GM19467 (cell line): Measurements from ENCODE around the gene ADIRF.
"Not testable (repeated sequence)": the region's sequence is repeated elsewhere in the genome, so short reads cannot be mapped to it uniquely, and the experiment has no call there.

ENCODE experiments used
- ATAC-seq: cut with Tn5 transposase; IDR thresholded peaks from one replicate; pipeline ENCODE4 v1.9.1; 2021; ENCODE audit warnings: mild to moderate bottlenecking, moderate library complexity; ENCODE audit not compliant: unreplicated experiment

Gene ADIRF

GRCh38 chr10:86976362-86977056 is 8.2 kb downstream of the ADIRF start:
- ATAC-seq, result no peak

DNA sequence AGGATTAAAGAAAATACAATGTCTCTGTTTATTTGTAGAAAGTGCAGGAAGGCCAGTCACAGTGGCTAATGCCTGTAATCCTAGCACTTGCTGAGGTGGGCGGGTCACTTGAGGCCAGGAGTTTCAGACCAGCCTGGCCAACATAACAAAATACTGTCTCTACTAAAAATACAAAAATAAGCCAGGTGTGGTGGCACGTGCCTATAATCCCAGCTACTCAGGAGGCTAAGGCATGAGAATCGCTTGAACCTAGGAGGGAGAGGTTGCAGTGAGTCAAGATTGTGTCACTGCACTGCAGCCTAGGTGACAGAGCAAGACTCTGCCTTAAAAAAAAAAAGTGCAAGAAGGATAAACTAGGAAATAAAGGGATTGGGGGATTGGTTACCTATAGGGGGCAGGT is 10.2 kb downstream of the ADIRF start:
- not testable (repeated sequence) for ATAC-seq

DNA sequence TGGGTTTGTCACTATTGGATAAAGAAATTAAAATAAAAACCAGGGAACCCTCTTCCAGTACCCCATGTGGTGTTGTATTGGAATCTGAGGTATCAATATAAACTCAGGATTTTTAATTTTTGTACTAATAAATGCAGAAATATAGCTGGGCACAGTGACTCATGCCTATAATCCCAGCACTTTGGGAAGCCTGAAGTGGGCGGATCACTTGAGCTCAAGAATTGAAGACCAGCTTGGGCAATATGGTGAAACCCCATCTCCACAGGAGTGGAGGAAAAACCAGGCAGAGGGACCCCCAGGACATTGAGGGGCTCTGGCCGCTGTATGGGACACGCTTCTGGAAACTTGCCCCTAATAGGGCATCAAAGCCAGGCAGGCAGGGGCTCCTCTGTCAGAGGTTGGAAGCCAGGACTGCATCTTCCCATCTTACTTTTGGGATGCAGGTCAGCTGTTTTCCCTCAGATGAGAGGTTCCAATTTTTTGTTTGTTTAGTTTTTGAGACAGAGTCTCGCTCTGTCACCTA is 11.1 kb downstream of the ADIRF start:
- no peak for ATAC-seq

GRCh38 chr10:86979977-86980448 is 11.7 kb downstream of the ADIRF start:
- no peak for ATAC-seq

- ATAC-seq, result not testable (repeated sequence)
Measured at GRCh38 chr10:86981020-86981419, 12.7 kb downstream of the ADIRF start.

GRCh38 chr10:86981716-86982115 is 13.4 kb downstream of the ADIRF start:
- no peak for ATAC-seq

GRCh38 chr10:86984498-86984897 is 16.2 kb downstream of the ADIRF start:
- ATAC-seq, result not testable (repeated sequence)

GRCh38 chr10:86988520-86988919 is 20.2 kb downstream of the ADIRF start:
- ATAC-seq, result no peak

DNA sequence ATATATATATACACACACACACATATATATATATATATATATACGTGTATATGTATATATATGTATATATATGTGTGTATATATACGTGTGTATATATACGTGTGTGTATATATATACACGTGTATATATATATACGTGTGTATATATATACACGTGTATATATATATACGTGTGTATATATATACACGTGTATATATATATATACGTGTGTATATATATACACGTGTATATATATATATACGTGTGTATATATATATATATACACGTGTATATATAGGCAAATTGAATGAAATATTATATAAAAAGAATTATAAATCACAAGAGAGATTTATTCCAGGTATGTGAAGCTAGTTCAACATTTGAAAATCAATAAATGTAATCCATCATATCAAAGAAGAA is 23.1 kb downstream of the ADIRF start:
- not testable (repeated sequence) for ATAC-seq

- no peak for ATAC-seq
Measured at GRCh38 chr10:86992456-86992855, 24.2 kb downstream of the ADIRF start.

DNA sequence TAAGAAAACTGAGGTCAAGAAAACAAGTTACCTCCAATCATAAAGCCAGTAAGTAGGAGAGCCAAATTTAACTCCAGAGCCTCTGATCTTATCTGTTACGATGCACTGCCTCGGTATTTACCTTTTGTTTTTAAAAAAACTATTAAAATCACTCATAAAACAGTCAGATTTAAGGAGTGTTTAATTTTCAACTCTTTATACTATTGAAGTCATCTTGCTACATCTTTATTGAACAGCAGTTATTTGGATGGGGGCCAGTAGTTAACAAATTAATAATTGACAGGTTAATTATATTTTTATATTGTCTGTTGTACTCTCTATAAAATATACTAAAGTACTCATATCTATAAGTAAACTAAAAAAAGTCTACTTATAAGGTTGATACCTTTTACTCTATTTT is 24.6 kb downstream of the ADIRF start:
- no peak for ATAC-seq

GRCh38 chr10:86999802-87000403 is 31.6 kb downstream of the ADIRF start:
- not testable (repeated sequence) for ATAC-seq

DNA sequence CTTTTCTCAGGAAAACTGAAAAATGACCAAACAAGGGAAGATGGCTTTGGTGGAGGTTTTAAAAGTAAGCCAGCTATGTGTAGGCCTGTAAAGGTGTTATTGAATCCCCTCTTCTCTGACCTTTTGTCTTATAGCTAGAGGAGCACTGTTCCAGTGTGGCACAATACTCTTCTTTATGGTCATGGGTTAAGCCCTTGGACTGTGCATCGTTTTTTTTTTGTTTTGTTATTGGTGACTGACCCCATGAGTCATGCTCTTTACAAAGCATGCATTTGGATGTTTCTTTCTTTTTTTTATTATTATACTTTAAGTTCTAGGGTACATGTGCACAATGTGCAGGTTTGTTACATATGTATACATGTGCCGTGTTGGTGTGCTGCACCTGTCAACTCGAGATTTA is 32.2 kb downstream of the ADIRF start:
- ATAC-seq, result no peak

GRCh38 chr10:87007124-87007523 is 38.8 kb downstream of the ADIRF start:
- not testable (repeated sequence) for ATAC-seq

DNA sequence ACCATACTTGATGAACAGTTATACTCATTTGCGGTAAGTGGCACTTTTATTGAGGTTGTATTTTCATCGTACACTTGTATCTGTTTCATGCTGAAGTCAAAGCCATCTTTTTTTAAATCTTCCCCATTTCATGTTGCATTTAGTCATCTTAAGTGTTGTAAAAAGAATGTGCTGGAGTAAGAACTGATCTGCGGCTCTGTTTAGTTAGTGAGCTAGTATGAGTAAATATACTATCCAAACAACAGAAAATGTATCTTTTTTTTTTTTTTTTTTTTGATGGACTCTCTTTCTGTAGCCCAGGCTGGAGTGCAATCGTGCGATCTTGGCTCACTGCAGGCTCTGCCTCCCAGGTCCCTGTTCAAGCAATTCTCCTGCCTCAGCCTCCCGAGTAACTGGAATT is 39.4 kb downstream of the ADIRF start:
- not testable (repeated sequence) for ATAC-seq

GRCh38 chr10:87008303-87008702 is 40.0 kb downstream of the ADIRF start:
- not testable (repeated sequence) for ATAC-seq

DNA sequence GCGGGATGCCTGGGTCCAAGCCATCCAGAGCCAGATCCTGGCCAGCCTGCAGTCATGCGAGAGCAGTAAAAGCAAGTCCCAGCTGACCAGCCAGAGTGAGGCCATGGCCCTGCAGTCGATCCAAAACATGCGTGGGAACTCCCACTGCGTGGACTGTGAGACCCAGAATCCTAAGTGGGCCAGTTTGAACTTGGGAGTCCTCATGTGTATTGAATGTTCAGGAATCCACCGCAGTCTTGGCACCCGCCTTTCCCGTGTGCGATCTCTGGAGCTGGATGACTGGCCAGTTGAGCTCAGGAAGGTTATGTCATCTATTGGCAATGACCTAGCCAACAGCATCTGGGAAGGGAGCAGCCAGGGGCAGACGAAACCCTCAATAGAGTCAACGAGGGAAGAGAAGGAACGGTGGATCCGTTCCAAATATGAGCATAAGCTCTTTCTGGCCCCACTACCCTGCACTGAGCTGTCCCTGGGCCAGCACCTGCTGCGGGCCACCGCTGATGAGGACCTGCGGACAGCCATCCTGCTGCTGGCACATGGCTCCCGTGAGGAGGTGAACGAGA is 40.9 kb downstream of the ADIRF start:
- not testable (repeated sequence) for ATAC-seq

- not testable (repeated sequence) for ATAC-seq
Measured at GRCh38 chr10:87013528-87013927, 45.2 kb downstream of the ADIRF start.

GRCh38 chr10:87014986-87015716 is 46.9 kb downstream of the ADIRF start:
- not testable (repeated sequence) for ATAC-seq

DNA sequence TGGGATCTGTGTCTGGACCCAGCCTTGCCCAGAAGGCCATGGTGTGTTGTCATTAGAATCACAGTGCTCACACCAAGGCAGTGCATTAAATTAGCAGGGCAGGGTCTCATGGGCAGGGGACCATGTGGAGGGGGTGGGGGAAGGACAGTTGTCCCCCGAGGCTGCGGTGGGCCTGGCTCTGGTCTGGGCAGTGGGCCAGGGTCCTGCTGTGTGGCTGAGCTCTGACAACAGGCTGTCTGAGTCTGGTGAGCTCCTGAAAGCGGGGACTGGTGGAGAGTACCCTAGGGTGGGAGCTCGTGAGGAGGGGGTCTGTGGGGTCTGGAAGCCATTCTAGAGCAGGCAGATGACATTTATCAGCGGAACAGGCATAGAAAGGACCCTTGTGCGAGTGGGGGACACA is 49.8 kb downstream of the ADIRF start:
- ATAC-seq, result not testable (repeated sequence)

DNA sequence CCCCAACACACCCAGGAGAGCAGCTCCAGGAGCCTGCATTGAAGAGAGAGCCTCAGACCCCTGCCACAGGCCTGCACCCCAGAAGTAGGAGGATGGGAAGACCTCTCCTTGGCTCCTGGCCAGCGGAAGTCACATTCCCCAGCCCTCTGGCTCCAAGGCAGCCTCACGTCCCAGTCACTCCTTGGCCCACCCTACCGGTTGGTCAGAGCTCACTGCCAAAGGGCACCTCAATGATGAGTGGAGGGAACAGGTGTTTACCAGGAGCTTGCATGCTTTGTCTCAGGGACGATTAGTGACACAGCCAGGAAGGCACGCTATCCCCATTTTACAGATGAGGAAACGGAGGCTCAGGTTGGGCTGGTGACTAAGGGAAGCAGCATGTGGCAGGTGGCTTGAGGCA is 50.8 kb downstream of the ADIRF start:
- ATAC-seq, result not testable (repeated sequence)
